Measurements from ENCODE around the gene EIF3B. TPM values are rescaled to one million over a fixed set of nuclear protein-coding genes. Genes with fewer than 3 reads are reported as not detected.
A peak's percentile ranks its signal among the peaks of the same experiment; 100 is the strongest.
"Not testable (repeated sequence)": the region's sequence is repeated elsewhere in the genome, so short reads cannot be mapped to it uniquely, and the experiment has no call there.

The EIF3B gene
- polyA plus RNA-seq, 12 donors = 96.0 to 123 (median 108) TPM; not detected in 1

- DNase-seq = not testable (repeated sequence)
Measured at GRCh38 chr7:2332606-2333231, 21.9 kb upstream of the EIF3B start.

DNA sequence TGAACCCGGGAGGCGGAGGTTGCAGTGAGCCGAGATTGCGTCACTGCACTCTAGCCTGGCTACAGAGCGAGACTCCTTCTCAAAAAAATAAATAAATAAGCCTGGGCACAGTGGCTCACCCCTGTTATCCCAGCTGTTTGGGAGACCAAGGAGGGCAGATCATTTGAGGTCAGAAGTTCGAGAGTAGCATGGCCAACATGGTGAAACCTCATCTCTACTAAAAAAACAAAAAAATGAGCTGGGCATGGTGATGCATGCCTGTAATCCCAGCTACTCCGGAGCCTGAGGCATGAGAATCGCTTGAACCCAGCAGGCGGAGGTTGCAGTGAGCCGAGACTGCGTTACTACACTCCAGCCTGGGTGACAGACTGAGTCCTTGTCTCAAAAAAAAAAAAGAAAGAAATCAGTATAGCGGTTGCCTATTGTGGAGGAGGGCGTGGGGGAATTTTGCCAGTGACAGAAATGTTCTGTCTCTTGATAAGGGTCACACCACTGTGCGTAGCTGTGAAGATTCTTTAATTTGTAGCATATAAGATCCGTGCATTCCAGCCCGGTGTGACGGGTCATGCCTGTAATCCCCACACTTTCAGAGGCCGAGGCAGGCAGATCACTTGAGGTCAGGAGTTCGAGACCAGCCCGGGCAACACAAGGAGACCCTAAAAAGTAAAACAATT is 17.9 kb upstream of the EIF3B start:
- DNase-seq = no peak

DNA sequence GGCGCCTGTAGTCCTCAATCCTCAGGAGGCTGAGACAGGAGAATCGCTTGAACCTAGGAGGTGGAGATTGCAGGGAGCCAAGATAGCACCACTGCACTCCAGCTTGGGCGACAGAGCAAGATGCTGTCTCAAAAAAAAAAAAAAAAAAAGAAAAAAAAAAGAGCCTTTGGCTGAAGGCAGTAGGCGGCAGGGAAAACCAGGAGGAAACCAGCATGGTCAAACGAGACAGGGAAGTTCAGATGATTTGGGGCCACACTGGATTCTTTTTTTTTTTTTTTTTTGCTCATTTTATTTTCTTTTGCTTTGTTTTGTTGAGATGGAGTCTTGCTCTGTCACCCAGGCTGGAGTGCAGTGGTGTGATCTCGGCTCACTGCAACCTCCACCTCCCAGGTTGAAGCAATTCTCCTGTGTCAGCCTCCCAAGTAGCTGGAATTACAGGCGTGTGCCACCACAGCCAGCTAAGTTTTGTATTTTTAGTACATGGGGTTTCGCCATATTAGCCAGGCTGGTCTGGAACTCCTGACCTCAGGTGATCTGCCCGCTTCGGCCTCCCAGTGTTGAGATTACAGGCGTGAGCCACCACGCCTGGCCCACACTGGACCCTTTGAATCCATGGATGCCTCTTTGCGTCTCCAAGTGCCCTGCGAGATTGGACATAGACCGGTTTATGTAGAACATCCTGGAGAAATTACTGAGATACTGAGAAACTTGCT is 7.1 kb upstream of the EIF3B start:
- DNase-seq = not testable (repeated sequence)

DNA sequence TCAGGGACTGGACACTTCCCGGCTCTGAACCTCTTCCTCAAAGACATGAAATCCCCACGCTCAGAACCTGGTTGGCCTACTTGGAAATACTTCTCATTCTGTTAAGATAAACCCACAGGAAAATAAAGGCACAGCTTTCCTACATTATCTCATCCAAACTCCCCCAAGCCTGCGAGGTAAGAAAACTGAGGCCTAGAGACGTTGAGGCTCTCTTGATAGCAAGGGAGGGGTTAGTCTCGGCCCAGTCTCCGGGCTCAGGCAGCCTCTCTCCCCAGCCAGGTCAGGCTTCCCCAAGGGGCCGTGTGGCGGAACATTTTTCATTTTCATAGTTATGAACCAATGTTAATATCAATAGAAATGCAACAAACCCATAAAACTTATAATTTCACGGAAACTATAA is 4.6 kb upstream of the EIF3B start:
- no peak for DNase-seq

- no peak for DNase-seq
Measured at GRCh38 chr7:2350861-2351260, 3.8 kb upstream of the EIF3B start.

DNA sequence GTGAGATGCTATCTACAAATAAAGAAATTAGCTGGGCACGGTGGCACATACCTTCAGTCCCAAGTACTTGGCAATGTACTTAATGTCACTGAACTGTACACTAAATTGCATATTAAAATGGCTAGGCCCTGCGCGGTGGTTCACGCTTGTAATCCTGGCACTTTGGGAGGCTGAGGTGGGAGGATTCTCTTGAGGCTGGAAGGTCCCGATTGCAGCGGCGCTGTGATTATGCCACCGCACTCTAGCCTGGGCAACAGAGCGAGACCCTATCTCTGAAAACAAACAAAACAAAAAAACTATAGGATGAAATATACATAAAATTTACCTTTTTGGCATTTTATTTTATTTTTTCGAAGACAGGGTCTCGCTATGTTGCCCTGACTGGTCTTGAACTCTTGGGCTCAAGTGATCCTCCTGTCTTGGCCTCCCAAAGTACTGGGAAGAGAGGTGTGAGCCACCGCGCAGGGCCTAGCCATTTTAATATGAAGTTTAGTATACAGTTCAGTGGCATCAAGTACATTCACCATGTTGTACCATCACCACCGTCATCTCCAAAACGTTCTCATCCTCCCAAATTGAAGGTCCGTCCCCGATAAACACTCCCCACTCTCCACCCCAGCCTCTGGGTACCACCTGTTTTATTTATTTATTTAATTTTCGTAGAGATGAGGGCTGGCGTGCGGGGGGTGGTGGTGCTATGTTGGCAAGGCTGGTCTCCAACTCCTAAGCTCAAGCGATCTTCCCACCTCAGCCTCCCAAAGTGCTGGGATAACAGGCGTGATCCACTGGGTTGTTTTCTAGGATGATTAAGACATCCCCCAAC is 1.3 kb upstream of the EIF3B start:
- DNase-seq = no peak

DNA sequence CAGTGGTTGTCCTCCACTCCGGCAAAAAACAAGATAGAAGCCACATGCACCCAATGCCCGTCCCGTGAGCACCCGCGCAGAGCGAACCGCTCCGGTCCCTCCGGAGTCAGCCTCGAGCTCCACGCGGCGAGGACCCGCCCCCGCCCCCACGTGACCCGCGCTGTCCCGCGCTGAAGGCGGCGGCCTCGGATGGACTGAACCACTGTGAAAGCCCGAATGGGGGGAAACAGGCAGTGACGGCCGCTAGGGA is 766 bp upstream of the EIF3B start:
- DNase-seq = peak; percentile 93

GRCh38 chr7:2354939-2355704 is 495 bp downstream of the EIF3B start:
- no peak for DNase-seq

GRCh38 chr7:2355705-2356008 is 1.0 kb downstream of the EIF3B start:
- DNase-seq = no peak

DNA sequence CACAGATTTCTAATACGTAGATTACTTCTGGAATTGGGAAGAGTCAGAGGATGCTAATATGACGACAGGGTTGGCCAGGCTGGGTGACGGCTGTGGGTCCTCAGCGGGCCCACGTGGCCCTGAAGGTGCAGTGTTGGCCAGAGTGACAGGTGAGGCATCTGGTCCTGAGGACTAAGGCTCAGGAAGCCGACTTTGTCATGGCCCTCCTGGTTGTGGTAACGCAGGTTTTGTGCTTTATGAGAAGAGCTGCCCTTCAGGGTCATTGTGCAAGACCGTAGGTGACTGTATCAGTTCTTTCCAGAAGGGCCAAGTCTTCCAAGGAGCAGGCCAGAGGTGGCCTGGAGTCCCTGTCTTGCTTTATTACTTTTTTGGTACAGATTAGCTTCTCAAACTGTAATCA is 2.5 kb downstream of the EIF3B start:
- DNase-seq = no peak

DNA sequence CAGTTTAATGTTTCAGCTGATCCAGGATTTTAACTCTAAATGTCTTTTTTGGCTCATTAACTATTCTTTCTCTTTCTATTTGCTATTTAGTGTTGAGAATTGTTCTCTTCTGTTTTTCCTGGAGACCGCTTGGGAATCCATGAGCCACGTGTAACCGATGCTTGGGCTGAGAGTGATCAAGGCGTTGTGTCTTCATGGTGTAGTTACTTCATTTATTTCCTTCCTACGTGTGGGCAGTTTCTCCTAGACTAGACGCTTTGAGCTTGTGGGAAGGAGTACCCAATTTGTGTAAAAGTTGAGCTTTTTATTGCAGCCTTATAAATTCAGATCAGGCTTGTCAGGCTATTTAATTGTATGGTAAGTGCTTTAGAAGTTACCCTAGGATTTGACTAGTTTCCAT is 2.9 kb downstream of the EIF3B start:
- no peak for DNase-seq

DNA sequence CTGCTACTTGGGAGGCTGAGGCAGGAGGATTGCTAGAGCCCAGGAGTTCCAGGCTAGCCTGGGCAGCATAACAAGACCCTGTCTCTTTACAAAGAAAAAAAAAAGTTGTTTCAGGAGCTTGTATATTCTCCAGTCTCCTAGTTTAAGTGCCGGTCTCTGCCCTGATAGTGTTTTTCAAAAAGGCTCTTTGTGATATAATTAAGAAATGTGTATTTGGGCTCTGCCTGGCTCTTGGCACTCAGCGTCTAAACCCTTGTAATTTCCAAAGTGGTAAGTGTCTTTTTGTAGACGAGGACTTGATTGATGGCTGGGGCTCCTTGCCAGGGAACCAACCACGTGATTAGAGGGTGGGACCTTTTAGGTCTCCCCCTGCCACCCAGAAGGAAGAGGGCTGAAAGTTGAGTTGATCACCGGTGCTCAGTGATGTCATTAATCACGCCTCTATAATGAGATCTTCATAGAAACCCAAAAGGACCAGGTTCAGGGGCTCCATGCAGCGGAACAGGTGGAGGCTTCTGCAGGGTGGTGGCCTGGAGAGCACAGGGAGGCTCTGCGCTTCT is 4.4 kb downstream of the EIF3B start:
- no peak for DNase-seq

DNA sequence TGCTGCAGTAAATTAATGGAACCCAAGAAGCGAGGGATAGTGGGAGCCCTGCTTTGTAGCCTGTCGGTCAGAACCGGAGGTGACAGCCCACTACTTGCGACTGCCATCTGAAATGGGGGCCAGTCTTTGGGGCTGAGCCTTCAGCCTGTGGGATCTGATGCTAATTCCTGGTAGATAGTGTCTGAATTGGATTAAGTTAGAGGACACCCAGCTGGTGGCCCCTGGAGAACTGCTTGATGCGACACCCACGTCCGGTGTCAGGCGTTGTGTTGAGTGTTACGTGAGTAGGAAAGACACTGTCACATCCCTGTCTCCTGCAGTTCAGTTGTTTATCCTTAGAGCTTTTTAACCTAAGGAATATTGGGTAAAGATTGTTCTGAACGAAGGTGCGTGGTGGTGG is 5.0 kb downstream of the EIF3B start:
- DNase-seq = no peak

GRCh38 chr7:2360796-2361195 is 6.2 kb downstream of the EIF3B start:
- DNase-seq = no peak

- no peak for DNase-seq
Measured at GRCh38 chr7:2362385-2363088, 7.9 kb downstream of the EIF3B start.

- no peak for DNase-seq
Measured at GRCh38 chr7:2369139-2369538, 14.5 kb downstream of the EIF3B start.

GRCh38 chr7:2371329-2371728 is 16.7 kb downstream of the EIF3B start:
- DNase-seq = no peak

DNA sequence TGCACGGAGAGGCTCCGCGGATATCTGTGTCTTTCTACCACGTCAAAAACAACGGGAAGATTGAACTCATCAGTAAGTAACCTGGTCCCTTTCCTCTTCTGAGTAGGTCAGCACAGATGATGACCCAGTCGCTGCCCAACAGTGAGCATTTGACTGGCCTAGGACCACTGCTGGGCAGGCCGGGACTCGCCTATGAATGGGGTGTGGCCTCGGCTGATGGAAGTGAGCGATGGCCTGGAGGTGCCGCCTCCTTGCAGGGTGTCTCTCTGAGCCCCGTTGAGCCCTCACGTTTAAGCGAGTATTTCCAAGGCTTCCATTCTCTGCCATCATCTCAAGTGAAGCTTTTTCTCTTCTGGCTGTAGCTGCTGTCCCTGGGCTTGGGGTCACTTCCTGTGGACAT is 18.1 kb downstream of the EIF3B start:
- DNase-seq = no peak

- no peak for DNase-seq
Measured at GRCh38 chr7:2373124-2373556, 18.5 kb downstream of the EIF3B start.

DNA sequence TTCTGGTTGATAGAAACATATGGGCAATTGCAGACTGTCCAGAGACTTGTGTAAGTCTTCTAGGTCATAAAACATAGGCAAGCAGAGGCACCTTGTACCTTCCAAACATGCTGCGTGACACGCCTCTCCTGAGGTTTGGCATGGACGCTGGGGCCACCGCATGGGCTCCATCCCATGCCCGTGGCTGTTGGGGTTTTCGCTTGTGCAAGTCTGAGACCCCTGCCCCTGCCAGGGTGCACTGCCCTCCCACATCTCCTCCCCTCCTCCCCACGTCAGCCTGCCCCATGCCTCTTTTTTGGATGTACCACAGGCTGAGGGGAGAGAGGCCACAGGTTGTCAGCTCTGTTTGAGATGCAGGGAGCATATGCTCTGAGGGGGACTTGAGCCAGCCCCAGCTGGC is 19.0 kb downstream of the EIF3B start:
- no peak for DNase-seq

DNA sequence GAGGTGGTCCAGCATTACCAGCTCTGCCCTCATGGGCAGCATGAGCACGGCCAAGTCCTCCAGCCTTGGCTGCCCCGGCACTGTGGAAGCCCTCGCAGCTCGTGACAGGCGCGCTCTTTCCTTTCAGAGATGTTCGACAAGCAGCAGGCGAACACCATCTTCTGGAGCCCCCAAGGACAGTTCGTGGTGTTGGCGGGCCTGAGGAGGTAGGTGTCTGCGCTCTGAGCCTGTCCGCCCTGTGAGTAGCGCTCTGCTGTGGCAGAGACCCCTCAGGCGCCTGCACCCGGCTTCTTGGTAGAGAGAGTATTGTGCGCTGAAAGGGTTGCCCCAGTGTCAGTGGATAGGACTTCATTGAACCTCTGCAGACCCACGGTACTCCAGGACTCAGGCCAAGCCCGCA is 19.8 kb downstream of the EIF3B start:
- no peak for DNase-seq

All from muscle of arm (tissue), 12 donors.